Stimulated activated naive B cell treated with anti-CD40 and anti-IgM and Interleukin-4, amounts not matched to agents 10 μg/mL and 1 μg/mL and 100 μg/mL, for 72 hours (primary cell): ENCODE measurements around the gene CNGA2.
"Not testable (repeated sequence)": the region's sequence is repeated elsewhere in the genome, so short reads cannot be mapped to it uniquely, and the experiment has no call there.

Source experiments
- ATAC-seq, 2 donors: fragments of 150-1000 bp; cut with Tn5 transposase; replicated peaks; 2 replicates each; pipeline ENCODE4 v1.10.0; 2021; ENCODE audit warnings: moderate library complexity in 1 of 2
- DNase-seq: peaks from one replicate; pipeline ENCODE4 v3.0.0; 2021
- H3K27ac Mint-ChIP-seq: one replicate; pipeline ENCODE4 v1.8.0; 2022; ENCODE audit warnings: mild to moderate bottlenecking, mixed read lengths
- H3K27me3 Mint-ChIP-seq, 2 donors: one replicate each; pipeline ENCODE4 v1.8.0; 2022; ENCODE audit warnings: mixed read lengths in 2 of 2
- H3K36me3 Mint-ChIP-seq, 2 donors: one replicate each; pipeline ENCODE4 v1.8.0; 2022; ENCODE audit warnings: mixed read lengths in 2 of 2, mild to moderate bottlenecking in 1 of 2
- H3K4me1 Mint-ChIP-seq, 2 donors: one replicate each; pipeline ENCODE4 v1.8.0; 2022; ENCODE audit warnings: mixed read lengths in 2 of 2, mild to moderate bottlenecking in 1 of 2
- H3K4me3 Mint-ChIP-seq, 2 donors: one replicate each; pipeline ENCODE4 v1.8.0; 2022; ENCODE audit warnings: mild to moderate bottlenecking in 2 of 2, mixed read lengths in 2 of 2, moderate library complexity in 1 of 2
- H3K9me3 Mint-ChIP-seq, 2 donors: one replicate each; pipeline ENCODE4 v1.8.0; 2022; ENCODE audit warnings: mixed read lengths in 2 of 2, mild to moderate bottlenecking in 1 of 2

The CNGA2 gene

GRCh38 chrX:151734446-151734845 is at the start of gene CNGA2:
TSS of gene CNGA2 (plus strand) at chrX:151734746. CDS start at chrX:151738484, 3,738 bp downstream.
- Mint-ChIP-seq H3K27ac (no peak within 1 kb of the TSS), H3K4me3 (no peak within 1 kb of the TSS), H3K9me3 (no peaks in the 10 kb centered on the region), H3K4me1 (no peaks in the 10 kb centered on the region), H3K27me3 (peaks cover 0 to 14% of the 10 kb centered on the region in 2 donors), H3K36me3 (no peaks in the 10 kb centered on the region)
- ATAC-seq (no peak), DNase-seq (no peak)

GRCh38 chrX:151687635-151688034 is 46.9 kb upstream of the CNGA2 start:
- Mint-ChIP-seq H3K4me3 (no peak overlapping the region), H3K9me3 (no peaks in the 10 kb centered on the region), H3K36me3 (no peaks in the 10 kb centered on the region), H3K4me1 (no peaks in the 10 kb centered on the region), H3K27ac (no peak overlapping the region), H3K27me3 (peaks cover 7 to 8% of the 10 kb centered on the region in 2 donors)
- ATAC-seq, result no peak
- no peak for DNase-seq

DNA sequence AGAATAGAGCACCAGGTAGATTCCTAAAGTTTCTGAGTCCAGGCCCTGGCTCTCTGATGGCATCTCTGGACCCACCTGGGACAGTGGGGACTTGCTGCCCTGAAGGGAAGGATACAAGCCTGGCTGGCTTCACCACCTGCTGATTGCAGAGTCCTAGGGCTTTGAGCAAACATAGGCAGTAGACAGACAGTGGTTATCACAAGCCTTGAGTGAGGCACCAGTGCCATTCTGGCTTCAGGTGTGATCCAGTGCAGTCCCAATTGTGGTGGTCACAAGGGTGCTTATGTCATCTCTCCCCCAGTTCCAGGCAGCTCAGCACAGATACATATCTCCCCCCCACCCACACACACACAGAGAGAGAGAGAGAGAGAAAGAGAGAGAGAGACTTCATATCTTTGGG is 45.9 kb upstream of the CNGA2 start:
- no peaks in the 10 kb centered on the region for H3K36me3 Mint-ChIP-seq
- no peaks in the 10 kb centered on the region for H3K9me3 Mint-ChIP-seq
- H3K4me1 Mint-ChIP-seq, result no peaks in the 10 kb centered on the region
- DNase-seq (no peak), ATAC-seq (no peak)
- no peak overlapping the region for H3K4me3 Mint-ChIP-seq
- H3K27ac Mint-ChIP-seq, result no peak overlapping the region
- H3K27me3 Mint-ChIP-seq, result peaks cover 6 to 7% of the 10 kb centered on the region in 2 donors

DNA sequence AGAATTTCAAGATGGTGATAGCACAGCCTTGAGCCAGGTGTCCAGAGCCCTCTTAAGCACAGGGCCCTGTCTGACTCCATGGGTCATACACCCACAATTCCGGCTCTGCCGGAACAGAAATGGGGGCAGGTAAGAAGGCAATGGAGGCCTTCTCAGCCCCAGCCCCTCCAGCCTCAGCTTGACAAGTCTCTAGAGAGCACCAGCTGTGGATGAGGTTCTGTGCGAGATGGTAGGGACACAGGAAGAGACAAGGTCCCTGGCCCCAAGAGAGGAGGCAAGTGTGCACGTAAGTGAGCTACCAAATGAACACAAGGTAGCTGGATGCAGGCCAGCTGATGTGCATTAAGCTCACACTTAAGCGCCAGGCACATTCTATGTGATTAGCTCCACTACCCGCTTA is 41.7 kb upstream of the CNGA2 start:
- no peaks in the 10 kb centered on the region for H3K9me3 Mint-ChIP-seq
- peaks cover 24 to 29% of the 10 kb centered on the region in 2 donors for H3K27me3 Mint-ChIP-seq
- no peak overlapping the region for H3K4me3 Mint-ChIP-seq
- no peaks in the 10 kb centered on the region for H3K36me3 Mint-ChIP-seq
- H3K27ac Mint-ChIP-seq, result no peak overlapping the region
- ATAC-seq (no peak), DNase-seq (no peak)
- no peaks in the 10 kb centered on the region for H3K4me1 Mint-ChIP-seq

DNA sequence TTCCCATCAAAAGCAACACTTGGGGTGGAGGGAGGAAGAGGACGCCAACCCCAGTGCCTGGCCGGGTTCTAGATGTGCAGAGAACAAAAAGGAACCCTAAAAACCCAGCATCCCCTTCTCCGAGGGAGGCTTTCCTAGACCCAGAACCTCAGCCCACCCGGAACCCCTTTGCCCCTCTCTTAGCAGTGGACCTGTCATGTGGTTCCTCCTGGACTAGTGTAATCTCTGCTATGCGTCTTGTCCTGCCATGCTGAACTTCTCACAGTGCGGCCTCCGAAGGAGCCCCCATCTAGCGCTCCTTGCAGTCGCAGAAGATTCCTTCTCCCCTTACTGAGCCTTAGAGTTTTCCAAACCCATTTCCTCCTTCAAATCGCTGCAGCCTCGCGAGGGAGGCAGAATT is 40.4 kb upstream of the CNGA2 start:
- no peak for ATAC-seq
- Mint-ChIP-seq H3K36me3 (no peaks in the 10 kb centered on the region), H3K4me1 (no peaks in the 10 kb centered on the region), H3K4me3 (no peak overlapping the region), H3K9me3 (no peaks in the 10 kb centered on the region), H3K27me3 (peaks cover 24 to 29% of the 10 kb centered on the region in 2 donors), H3K27ac (no peak overlapping the region)
- DNase-seq, result no peak

- peaks cover 24 to 29% of the 10 kb centered on the region in 2 donors for H3K27me3 Mint-ChIP-seq
- no peak within 1 kb of the TSS for H3K27ac Mint-ChIP-seq
- DNase-seq (no peak), ATAC-seq (no peak)
- H3K4me1 Mint-ChIP-seq, result no peaks in the 10 kb centered on the region
- no peaks in the 10 kb centered on the region for H3K36me3 Mint-ChIP-seq
- no peak within 1 kb of the TSS for H3K4me3 Mint-ChIP-seq
- H3K9me3 Mint-ChIP-seq, result no peaks in the 10 kb centered on the region
Observed at GRCh38 chrX:151694661-151695582, 39.6 kb upstream of the CNGA2 start, which contains the start of gene PRRG3. TSS of gene PRRG3 (plus strand) at chrX:151695458. CDS start at chrX:151698815, 3,357 bp downstream.

DNA sequence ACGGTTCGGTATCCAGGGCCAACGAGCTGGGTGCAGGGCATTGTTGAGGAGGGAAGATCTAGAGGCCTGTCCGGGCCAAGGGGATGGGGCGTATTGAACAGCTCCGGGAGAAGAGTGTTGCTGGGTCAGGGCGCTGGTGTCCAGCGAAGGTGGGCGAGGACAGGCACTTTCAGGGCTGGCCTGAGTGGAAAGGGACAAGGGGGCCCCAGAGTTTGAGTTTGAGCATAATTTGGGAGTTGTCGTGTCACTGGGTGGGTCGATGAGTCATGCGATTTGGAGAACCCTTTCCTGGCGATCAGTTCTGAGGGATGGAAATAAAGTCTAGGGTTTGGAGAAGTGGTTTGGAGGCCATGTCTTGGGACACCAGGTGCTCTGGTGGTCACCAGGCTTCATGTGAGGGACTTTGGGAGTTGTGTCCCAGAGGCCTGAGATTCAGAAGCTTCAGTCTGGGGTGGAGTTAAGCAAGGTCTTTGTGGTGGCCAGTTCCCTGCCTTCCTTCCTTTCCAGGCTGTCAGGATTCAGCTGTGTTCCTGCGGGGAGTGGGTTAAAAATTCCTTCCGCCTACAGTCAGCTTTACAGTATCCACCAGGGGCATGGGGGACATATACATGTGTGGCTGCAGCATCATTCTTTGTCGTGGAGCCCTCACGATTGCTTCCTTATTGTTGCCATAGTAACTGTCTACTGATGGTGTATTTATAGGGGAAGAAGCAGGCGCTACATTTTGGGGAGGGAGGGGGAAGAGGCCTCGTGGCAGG is 38.8 kb upstream of the CNGA2 start:
- no peak overlapping the region for H3K4me3 Mint-ChIP-seq
- peaks cover 24 to 29% of the 10 kb centered on the region in 2 donors for H3K27me3 Mint-ChIP-seq
- no peak overlapping the region for H3K27ac Mint-ChIP-seq
- ATAC-seq (no peak), DNase-seq (no peak)
- no peaks in the 10 kb centered on the region for H3K9me3 Mint-ChIP-seq
- no peaks in the 10 kb centered on the region for H3K36me3 Mint-ChIP-seq
- no peaks in the 10 kb centered on the region for H3K4me1 Mint-ChIP-seq

DNA sequence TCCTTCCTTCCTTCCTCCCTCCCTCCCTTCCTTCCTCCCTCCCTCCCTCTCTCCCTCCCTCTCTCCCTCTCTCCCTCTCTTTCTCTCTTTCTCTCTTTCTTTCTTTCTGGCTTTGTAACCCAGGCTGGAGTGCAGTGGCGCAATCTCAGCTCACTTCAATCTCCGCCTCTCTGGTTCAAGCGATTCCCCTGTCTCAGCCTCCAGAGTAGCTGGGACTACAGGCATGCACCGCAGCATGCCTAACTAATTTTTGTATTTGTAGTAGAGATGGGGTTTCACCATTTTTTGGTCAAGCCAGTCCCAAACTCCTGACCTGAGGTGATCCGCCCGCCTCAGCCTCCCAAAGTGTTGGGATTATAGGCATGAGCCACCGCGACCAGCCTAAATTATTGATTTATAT is 37.5 kb upstream of the CNGA2 start:
- not testable (repeated sequence) for H3K27ac Mint-ChIP-seq, H3K9me3 Mint-ChIP-seq, H3K4me1 Mint-ChIP-seq, H3K4me3 Mint-ChIP-seq, DNase-seq, H3K36me3 Mint-ChIP-seq, ATAC-seq
- H3K27me3 Mint-ChIP-seq, result peaks cover 24 to 29% of the 10 kb centered on the region in 2 donors

DNA sequence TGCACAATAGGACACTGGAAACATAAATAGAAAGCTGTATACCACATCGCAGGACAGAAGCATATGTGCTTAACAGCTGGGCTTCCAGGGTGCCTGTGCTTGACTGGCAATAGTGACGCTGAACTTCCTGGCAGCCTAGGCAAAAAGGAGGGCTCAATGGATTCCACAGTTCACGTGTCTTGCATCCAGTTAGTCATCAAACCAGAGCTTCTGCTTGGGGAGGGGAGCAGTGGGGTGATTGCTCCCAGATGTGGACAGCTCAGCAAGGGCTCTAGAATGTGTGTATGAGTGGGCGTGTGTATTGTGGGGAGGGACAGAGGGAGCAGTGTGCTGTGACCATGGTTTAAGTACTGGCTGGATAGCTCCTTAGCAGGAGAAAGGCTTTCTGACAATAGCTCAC is 37.0 kb upstream of the CNGA2 start:
- Mint-ChIP-seq H3K4me3 (no peak overlapping the region), H3K4me1 (no peaks in the 10 kb centered on the region), H3K27ac (no peak overlapping the region), H3K36me3 (no peaks in the 10 kb centered on the region), H3K27me3 (peaks cover 24 to 29% of the 10 kb centered on the region in 2 donors), H3K9me3 (no peaks in the 10 kb centered on the region)
- no peak for ATAC-seq
- DNase-seq, result no peak

DNA sequence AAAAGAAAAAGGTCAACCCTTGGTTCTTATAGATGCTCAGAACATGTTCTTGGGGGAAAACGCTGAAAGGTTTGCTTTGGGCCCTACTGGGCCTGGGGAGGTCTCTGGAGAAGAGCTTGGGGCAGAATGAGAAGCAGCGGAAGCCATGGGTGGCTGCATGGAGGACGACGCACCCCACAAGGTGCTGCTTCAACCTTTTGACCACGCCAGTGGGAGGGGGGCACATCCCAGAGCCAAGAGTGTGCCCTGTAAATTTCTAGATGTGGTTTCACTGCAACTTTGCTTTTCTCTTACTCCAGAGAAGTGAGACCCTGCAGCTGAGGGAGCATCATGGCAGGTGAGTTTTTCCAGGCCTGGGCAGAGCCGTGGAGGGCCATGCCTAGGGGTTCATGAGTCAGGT is 36.1 kb upstream of the CNGA2 start:
- H3K4me1 Mint-ChIP-seq, result no peaks in the 10 kb centered on the region
- no peaks in the 10 kb centered on the region for H3K9me3 Mint-ChIP-seq
- DNase-seq, result no peak
- no peak overlapping the region for H3K27ac Mint-ChIP-seq
- peaks cover 20 to 25% of the 10 kb centered on the region in 2 donors for H3K27me3 Mint-ChIP-seq
- no peak for ATAC-seq
- no peaks in the 10 kb centered on the region for H3K36me3 Mint-ChIP-seq
- H3K4me3 Mint-ChIP-seq, result no peak overlapping the region

GRCh38 chrX:151699746-151700145 is 34.8 kb upstream of the CNGA2 start:
- Mint-ChIP-seq H3K27ac (no peak overlapping the region), H3K9me3 (no peaks in the 10 kb centered on the region), H3K36me3 (no peaks in the 10 kb centered on the region), H3K27me3 (peaks cover 16 to 22% of the 10 kb centered on the region in 2 donors), H3K4me3 (no peak overlapping the region), H3K4me1 (no peaks in the 10 kb centered on the region)
- ATAC-seq, result no peak
- DNase-seq, result no peak

GRCh38 chrX:151700581-151700980 is 34.0 kb upstream of the CNGA2 start:
- no peak overlapping the region for H3K27ac Mint-ChIP-seq

DNA sequence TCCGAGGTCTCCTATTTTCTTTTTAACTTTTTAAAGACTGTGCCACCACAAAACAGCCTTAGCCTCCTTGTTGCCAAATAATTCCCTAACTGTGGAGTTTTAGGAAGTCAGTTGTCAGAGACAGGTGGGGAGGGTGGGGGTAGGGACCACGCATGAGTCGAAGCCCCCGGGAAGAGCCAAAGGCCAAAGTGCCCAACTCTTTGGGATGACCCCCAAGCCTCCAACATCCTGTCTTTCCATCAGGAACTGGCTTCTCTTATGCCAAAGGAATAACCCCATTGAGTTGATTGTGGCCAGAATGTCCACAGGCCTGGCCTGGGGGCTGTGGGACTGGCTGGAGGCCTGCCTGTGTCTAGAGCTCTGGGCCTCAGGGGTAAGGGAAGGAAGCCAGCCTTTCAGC is 33.5 kb upstream of the CNGA2 start:
- Mint-ChIP-seq H3K4me3 (no peak overlapping the region), H3K27me3 (peaks cover 10 to 14% of the 10 kb centered on the region in 2 donors), H3K27ac (no peak overlapping the region), H3K4me1 (no peaks in the 10 kb centered on the region), H3K36me3 (no peaks in the 10 kb centered on the region), H3K9me3 (no peaks in the 10 kb centered on the region)
- DNase-seq (no peak), ATAC-seq (no peak)

More at GRCh38 chrX:151700581-151700980, 34.0 kb upstream of the CNGA2 start:
- no peaks in the 10 kb centered on the region for H3K4me1 Mint-ChIP-seq
- DNase-seq (no peak), ATAC-seq (no peak)
- no peaks in the 10 kb centered on the region for H3K9me3 Mint-ChIP-seq
- no peaks in the 10 kb centered on the region for H3K36me3 Mint-ChIP-seq
- H3K4me3 Mint-ChIP-seq, result no peak overlapping the region
- peaks cover 14 to 18% of the 10 kb centered on the region in 2 donors for H3K27me3 Mint-ChIP-seq

DNA sequence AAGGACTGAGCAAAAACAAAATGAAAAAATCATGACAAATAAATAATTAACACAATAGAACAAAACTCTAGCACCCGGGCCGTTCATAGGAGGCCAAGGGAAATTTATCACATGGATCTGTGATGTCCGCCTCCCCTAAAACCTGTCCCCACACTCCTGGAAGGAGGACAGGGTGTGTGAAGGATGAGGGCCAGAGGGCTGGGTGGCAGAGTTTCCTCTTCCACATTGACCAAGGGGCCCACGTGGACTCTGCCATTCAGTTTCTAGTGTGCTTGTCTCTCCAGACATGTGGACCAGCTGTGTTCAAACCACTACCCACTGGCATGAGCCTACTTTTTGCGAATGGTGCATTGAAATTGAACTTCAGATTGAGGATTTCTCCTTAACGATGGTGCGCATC is 33.0 kb upstream of the CNGA2 start:
- no peak for ATAC-seq
- Mint-ChIP-seq H3K27ac (no peak overlapping the region), H3K27me3 (peaks cover 5 to 9% of the 10 kb centered on the region in 2 donors), H3K9me3 (no peaks in the 10 kb centered on the region), H3K36me3 (no peaks in the 10 kb centered on the region), H3K4me3 (no peak overlapping the region), H3K4me1 (no peaks in the 10 kb centered on the region)
- no peak for DNase-seq
